Posterior cingulate gyrus (tissue), 11 donors: ENCODE measurements around the gene ADAMTS9.

Experiments
- DNase-seq, 10 donors: peaks; one replicate each; pipeline versions ENCODE4 v3.0.0 to v3.0.0-alpha.2; 2020 to 2021; ENCODE audit warnings: mixed read lengths in 3 of 10
- intact Hi-C: fragments of 100-400 bp; cut with DNase I; formaldehyde crosslinking; loops from one replicate; pipeline ENCODE4 v1.15.1; 2023

ADAMTS9 gene

GRCh38 chr3:64578797-64579196 lies 109.0 kb downstream of the ADAMTS9 start:
- DNase-seq = no peak

GRCh38 chr3:64578062-64578770 lies 109.6 kb downstream of the ADAMTS9 start:
- no peak for DNase-seq

More at GRCh38 chr3:64578797-64579196, 109.0 kb downstream of the ADAMTS9 start:
- intact Hi-C loops = no loop called here

DNA sequence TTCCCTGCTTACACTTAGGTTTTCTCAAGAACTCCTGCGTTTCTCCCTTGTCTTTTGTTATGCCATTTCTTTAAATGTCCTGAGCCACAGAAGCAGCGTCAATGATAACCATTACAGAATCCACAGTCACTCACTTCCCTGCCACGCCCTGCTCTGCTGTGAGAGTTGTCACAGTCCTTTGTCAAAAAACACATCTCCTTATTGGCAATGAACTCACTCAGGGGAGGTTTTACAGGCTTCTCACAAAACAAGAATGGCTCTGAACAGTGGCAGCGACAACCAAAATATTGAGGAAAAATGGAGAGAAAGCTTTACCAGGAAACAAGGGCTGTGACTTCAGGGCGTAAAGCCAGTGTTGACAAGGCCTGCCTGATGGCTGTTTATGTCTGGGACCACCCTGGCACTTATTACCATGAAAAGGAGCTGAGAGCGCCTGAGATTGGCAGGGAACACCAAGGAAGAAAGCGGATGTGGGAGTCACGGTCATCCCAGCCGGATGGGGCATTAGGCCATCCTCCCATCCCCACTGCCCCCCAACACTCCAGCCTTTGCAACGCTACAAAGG lies 111.5 kb downstream of the ADAMTS9 start:
- no peak for DNase-seq
- intact Hi-C loops = no loop called here

More at GRCh38 chr3:64578062-64578770, 109.6 kb downstream of the ADAMTS9 start:
- intact Hi-C loops = no loop called here

- intact Hi-C loops = no loop called here
- DNase-seq = no peak
These were observed 112.5 kb downstream of the ADAMTS9 start for GRCh38 chr3:64575211-64575844.

- intact Hi-C loops = no loop called here
- no peak for DNase-seq
These were observed 113.6 kb downstream of the ADAMTS9 start for GRCh38 chr3:64574194-64574593.

GRCh38 chr3:64571982-64572381 lies 115.8 kb downstream of the ADAMTS9 start:
- DNase-seq = no peak
- intact Hi-C loops = no loop called here

DNA sequence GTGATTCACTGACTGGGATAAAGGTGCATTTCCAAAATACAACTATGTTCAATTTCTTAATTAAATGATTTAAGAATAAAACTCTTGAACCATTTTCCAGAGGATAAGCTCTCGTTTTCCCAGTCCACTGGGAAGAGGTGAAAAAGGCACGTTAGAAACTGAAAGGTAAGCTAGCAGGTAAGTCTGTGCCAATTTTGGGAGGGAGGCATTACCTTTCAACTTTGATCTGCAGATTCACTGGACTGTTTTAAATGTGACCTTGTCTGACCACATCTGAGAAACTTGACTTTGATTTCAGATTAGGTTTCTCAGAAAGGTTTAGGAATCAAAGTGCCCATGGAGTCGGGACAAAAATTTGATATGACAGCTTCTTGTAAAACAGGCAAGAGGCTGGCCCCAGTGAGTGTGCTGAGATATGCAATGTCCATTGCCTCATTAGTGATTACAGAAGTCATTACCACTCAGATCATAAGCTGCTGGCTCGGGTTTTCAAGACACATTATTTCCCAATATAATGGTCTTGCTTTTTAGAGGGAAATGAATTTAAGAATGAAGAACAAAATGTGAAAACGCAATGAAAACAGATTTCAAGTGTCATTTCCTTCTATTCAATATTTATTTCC lies 118.8 kb downstream of the ADAMTS9 start:
- DNase-seq = no peak
- intact Hi-C loops = no loop called here

DNA sequence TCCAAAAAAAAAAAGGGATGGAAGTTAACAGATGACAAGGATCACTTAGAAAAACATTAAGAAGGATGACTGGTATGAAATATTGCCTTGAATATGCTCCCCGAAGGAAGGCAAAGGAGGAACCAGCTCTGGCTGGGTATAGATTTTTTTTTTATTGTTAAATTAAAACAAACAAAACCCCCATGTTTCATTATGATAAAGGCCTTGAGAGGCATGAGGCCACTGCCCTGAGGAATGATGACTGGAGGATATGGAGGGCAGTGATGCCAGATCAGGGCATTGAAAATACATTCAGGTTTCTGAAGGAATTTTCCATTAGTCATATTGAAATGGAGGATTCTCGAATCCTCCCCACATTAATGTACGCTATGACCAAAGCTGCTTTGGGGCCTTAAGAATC lies 120.9 kb downstream of the ADAMTS9 start:
- DNase-seq = no peak
- intact Hi-C loops = no loop called here

- intact Hi-C loops = no loop called here
- DNase-seq = no peak
These were observed 124.0 kb downstream of the ADAMTS9 start for GRCh38 chr3:64563751-64564150.

DNA sequence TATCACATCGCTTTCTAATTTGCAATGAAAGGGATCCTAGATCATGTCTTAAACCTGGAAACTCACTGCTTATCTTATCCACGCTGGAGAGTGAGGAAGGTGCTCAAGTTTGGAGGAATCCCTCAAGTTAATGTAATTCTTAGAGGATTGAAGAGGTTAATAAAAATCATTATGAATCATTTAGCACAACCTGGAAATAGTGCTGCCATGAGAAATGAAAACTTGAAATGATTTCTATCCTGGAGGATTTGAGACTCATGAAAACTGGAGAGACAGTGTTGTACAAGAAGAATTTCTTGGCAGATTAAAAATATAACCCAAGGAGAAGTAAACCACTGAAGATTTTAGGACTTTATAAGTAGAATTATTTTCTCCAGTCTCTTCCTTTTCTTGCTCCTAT lies 125.9 kb downstream of the ADAMTS9 start:
- intact Hi-C loops = no loop called here
- no peak for DNase-seq

DNA sequence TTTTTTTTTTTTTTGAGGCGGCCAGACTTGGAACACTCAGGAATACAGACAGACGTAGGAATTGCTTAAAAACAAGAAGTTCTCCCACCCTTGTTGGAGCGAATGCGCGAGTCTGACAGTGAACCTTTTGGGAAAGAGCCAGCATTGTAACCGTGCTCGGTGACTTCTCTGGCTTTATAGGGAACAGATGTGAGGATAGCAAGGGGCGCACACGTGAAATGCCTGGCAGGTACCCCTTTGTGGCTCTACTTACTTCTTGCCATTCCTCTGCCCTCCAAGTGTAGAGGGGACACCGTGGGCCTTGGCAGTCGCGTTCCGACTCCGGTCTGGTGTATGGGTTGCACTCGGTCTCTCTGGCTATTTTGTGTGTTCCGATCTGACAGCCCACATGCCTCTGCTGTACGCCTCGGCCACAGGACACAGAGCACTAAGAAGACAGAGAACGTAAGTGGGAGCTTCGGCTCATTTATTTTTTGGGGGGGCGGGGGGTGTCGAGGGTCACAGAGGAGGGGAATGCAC lies 126.4 kb downstream of the ADAMTS9 start:
- no peak for DNase-seq
- intact Hi-C loops = no loop called here

DNA sequence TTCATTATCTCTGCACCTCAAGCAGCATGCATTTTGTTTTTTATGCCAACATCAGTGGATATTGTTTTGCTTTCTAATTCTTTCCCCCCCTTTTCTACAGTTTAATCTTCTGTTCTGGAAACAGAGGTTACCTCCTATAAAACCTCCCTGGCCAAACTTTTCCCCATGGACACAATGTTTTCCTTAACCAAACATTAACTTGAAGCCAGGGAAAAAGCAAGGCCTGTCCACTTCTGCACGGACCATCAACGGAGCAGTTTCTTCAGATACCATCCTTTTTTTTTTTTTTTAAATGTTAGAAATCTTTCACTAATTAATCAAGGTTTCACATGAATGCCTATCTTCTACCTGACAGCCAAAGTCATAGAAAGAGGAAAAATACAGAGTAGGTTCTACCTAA lies 127.0 kb downstream of the ADAMTS9 start:
- intact Hi-C loops = no loop called here
- no peak for DNase-seq

GRCh38 chr3:64559588-64559987 lies 128.2 kb downstream of the ADAMTS9 start:
- DNase-seq = no peak
- intact Hi-C loops = no loop called here

DNA sequence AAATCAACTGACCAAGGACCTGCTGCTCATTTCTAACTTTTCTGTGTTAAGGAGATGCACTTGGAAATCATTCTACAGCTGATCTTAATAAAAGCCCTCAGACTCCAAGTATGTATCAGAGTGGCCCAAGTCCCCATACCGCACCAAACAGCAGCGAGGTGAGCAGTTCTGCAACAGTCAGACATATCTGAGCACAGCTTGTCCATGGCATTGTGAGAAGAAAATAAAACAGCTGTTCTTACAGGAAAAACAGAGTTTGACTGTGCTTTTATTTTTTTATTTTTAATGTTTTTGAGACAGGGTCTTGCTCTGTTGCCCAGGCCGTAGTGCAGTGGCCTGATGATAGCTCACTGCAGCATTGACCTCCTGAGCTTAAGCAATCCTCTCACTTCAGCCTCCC lies 131.8 kb downstream of the ADAMTS9 start:
- no peak for DNase-seq
- intact Hi-C loops = no loop called here

GRCh38 chr3:64555351-64555750 lies 132.4 kb downstream of the ADAMTS9 start:
- DNase-seq = no peak
- intact Hi-C loops = no loop called here

GRCh38 chr3:64554096-64554920 lies 133.5 kb downstream of the ADAMTS9 start:
- intact Hi-C loops = no loop called here
- DNase-seq = no peak

GRCh38 chr3:64552966-64553365 lies 134.8 kb downstream of the ADAMTS9 start:
- intact Hi-C loops = no loop called here
- DNase-seq = no peak

DNA sequence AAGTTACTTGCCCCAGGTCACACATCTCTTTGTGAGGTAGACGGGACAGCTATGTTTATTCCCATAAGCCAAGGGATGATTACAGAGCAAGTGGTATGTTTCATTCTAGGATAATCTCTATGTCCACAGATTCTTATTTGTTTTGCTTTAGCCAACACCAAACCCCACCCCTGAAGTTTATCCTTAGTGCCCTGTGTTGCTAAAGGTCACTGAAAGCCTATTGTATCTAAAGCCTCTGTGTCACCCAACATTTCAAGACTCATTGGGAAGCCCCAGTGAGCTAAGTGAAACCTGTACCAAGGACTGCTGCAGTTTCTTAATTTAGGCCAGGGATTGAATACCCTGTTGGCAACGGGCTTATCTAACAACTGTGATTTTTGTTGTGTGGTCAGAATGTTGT lies 135.6 kb downstream of the ADAMTS9 start:
- intact Hi-C loops = no loop called here
- DNase-seq = no peak

DNA sequence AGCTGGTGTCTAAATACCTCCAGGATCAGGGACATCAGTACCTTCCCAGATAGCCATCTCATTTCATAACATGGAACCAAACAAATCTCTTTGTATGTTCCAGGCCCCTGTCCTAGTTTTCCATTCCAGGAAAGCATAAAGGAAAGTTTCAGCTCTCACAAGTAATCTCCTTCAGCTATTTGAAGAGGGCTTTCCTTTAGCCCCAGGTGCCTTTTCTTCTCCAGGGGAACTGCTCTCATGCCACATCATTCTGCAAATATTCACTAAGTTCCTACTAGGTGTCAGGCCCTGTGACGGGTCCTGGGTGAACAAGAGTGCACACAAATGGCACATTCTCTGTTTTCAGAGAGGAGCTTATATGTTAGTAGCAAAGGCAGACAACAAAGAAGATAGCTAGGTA lies 136.1 kb downstream of the ADAMTS9 start:
- intact Hi-C loops = no loop called here
- no peak for DNase-seq

DNA sequence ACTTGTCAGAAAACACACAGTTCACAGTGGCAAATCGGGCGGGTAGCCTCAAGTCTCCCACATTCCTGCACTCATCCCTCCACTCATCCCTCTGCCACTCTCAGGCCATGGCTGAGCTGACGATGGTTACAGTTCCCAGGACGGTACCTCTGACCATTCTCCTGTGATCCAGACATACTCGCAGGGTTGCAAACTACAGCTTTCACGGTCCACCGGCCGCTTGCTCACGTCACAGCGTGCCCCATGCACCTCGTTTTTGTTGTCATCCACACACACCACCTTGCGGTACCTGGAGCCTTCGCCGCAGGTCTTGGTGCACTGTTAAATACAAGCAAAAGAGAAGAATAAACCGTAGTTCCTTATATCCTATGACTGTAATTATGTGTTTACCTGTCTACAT lies 137.1 kb downstream of the ADAMTS9 start:
- DNase-seq = no peak
- intact Hi-C loops = no loop called here

- intact Hi-C loops = no loop called here
- DNase-seq = no peak
These were observed 137.9 kb downstream of the ADAMTS9 start for GRCh38 chr3:64549869-64550268.
